ENCODE results near the gene ZNF789.

The ZNF789 gene

DNA sequence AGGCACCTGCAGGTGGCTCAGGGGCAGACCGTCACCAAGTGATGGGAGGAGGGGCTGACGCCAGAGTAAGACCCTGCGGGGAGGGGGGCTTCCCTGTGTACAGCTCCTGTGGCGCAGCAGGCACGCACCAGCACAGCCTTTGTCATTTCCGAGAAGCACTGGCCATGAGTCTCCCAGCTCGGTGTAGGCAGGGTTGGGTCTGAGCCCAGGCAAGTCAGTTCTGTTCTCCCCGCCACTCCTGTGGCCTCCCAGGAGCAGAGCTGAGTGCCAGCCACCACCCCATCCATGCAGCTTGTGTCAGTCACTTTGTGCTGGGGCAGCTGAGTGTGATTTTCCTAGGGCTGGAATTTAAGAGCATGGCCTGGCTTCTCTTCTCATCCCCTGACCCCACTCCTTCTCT is 20.8 kb upstream of the ZNF789 start:
- Histone ChIP-seq H4K20me1 (ENCODE audit: insufficient read depth, low read length) (peaks cover 4% of the 10 kb centered on the region; the same call in 1 of the 2 replicates), H3K4me3 (ENCODE audit: low read length) (no peak overlapping the region), H3K36me3 (replicated peaks; ENCODE audit: low read depth, low read length) (peaks cover 63% of the 10 kb centered on the region), H3K9ac (ENCODE audit: low read length) (no peak overlapping the region), H3K79me2 (ENCODE audit: low read length) (peaks cover 3% of the 10 kb centered on the region; the same call in 1 of the 2 replicates), H3K9me3 (ENCODE audit: insufficient read depth, low read length) (no peaks in the 10 kb centered on the region), H3K4me1 (ENCODE audit: low read length) (no peaks in the 10 kb centered on the region), H2AFZ (ENCODE audit: low read depth, low read length) (no peak overlapping the region), H3K4me2 (ENCODE audit: low read length) (no peak overlapping the region), H3K27ac (ENCODE audit: low read length) (no peak overlapping the region), H3K27me3 (ENCODE audit: low read depth, low read length) (no peaks in the 10 kb centered on the region)
- TF ChIP-seq EZH2phosphoT487 (IDR thresholded peaks at IDR 0.05; ENCODE audit: low read depth) = no peak

DNA sequence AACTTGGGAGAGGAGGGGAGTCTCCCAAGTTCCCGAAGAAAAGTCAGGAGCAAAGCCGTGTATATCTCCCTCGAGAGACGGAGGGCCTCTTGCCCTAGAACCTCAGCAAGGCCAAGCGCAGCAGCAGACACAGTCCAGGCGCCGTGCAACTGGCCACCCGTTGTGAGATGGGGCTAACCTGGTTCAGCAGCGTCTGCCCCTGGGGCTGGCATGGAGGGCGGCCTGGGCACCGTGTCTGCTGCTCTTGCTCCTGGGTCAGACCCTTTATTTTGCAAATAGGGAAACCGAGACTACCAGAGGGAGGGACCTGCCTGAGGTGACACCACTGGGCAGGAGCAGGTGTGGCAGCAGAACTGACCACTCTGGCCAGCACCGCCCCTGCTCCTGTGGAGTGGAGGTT is 20.1 kb upstream of the ZNF789 start:
- Histone ChIP-seq H3K4me1 (ENCODE audit: low read length) (no peaks in the 10 kb centered on the region), H3K27me3 (ENCODE audit: low read depth, low read length) (no peaks in the 10 kb centered on the region), H3K79me2 (ENCODE audit: low read length) (peaks cover 3% of the 10 kb centered on the region; the same call in 1 of the 2 replicates), H3K4me2 (ENCODE audit: low read length) (no peak overlapping the region), H3K9ac (ENCODE audit: low read length) (no peak overlapping the region), H3K27ac (ENCODE audit: low read length) (no peak overlapping the region), H3K9me3 (ENCODE audit: insufficient read depth, low read length) (no peaks in the 10 kb centered on the region), H4K20me1 (ENCODE audit: insufficient read depth, low read length) (peaks cover 4% of the 10 kb centered on the region; the same call in 1 of the 2 replicates), H2AFZ (ENCODE audit: low read depth, low read length) (no peak overlapping the region), H3K36me3 (replicated peaks; ENCODE audit: low read depth, low read length) (peaks cover 69% of the 10 kb centered on the region), H3K4me3 (ENCODE audit: low read length) (no peak overlapping the region)
- no peak for TF ChIP-seq EZH2phosphoT487 (IDR thresholded peaks at IDR 0.05; ENCODE audit: low read depth)
- TF ChIP-seq, protein P1, sequence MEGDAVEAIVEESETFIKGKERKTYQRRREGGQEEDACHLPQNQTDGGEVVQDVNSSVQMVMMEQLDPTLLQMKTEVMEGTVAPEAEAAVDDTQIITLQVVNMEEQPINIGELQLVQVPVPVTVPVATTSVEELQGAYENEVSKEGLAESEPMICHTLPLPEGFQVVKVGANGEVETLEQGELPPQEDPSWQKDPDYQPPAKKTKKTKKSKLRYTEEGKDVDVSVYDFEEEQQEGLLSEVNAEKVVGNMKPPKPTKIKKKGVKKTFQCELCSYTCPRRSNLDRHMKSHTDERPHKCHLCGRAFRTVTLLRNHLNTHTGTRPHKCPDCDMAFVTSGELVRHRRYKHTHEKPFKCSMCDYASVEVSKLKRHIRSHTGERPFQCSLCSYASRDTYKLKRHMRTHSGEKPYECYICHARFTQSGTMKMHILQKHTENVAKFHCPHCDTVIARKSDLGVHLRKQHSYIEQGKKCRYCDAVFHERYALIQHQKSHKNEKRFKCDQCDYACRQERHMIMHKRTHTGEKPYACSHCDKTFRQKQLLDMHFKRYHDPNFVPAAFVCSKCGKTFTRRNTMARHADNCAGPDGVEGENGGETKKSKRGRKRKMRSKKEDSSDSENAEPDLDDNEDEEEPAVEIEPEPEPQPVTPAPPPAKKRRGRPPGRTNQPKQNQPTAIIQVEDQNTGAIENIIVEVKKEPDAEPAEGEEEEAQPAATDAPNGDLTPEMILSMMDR (IDR thresholded peaks at IDR 0.05; ENCODE audit: low read depth, low read length) = no peak

DNA sequence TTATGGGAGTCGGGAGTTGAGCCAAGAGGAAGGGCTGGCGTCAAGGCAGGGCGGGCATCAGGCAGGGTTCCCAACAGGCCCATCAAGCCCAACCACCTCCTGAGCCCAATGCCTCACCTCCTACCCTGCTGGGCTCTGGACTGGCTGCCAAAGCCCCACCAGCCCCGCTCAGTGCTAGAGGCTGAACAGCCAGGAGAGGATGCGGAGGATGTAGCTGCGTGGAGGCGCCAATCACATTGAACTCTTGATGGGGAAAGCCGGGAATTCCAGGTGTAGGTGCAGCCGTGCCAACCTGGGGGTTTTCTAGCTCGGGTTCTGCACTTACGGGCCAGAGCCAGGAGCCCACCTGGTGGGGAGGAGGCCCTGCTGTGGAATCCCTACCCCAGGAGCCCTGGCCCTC is 19.6 kb upstream of the ZNF789 start:
- Histone ChIP-seq H3K79me2 (ENCODE audit: low read length) (peaks cover 8% of the 10 kb centered on the region; the same call in 1 of the 2 replicates), H3K4me2 (ENCODE audit: low read length) (no peak overlapping the region)

DNA sequence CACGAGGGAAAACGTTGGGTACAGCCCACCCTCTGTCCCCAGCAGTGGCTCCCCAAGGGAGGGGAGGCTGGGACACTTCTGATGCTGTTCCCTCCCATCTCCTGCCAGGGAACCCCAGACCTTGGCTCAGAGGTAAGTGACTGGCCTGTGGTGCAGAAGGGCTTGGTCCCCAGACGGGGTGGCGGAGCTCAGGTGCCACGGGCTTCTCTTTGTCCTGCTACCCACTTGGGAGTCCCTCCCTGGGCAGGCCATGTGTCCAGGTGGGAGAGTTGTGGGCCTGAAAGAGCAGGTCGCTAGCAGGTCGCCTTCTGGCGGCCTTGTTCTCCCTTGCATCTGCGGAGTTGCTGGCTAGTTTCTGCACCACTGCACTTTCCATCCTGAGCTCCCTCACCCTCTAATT is 16.8 kb upstream of the ZNF789 start:
- Histone ChIP-seq H3K4me1 (ENCODE audit: low read length) (no peaks in the 10 kb centered on the region), H3K79me2 (ENCODE audit: low read length) (peaks cover 33% of the 10 kb centered on the region), H3K4me3 (ENCODE audit: low read length) (no peak overlapping the region), H3K27ac (ENCODE audit: low read length) (no peak overlapping the region), H4K20me1 (ENCODE audit: insufficient read depth, low read length) (peaks cover 15% of the 10 kb centered on the region), H3K27me3 (ENCODE audit: low read depth, low read length) (no peaks in the 10 kb centered on the region), H3K9me3 (ENCODE audit: insufficient read depth, low read length) (no peaks in the 10 kb centered on the region), H3K9ac (ENCODE audit: low read length) (no peak overlapping the region), H3K4me2 (ENCODE audit: low read length) (no peak overlapping the region), H3K36me3 (replicated peaks; ENCODE audit: low read depth, low read length) (peaks cover 70% of the 10 kb centered on the region), H2AFZ (ENCODE audit: low read depth, low read length) (no peak overlapping the region)
- TF ChIP-seq EZH2phosphoT487 (IDR thresholded peaks at IDR 0.05; ENCODE audit: low read depth) = no peak
- TF ChIP-seq, protein P1 (IDR thresholded peaks at IDR 0.05; ENCODE audit: low read depth, low read length) = no peak

More for the DNA sequence above, 19.6 kb upstream of the ZNF789 start:
- H3K27me3 ChIP-seq (ENCODE audit: low read depth, low read length) = no peaks in the 10 kb centered on the region
- H3K27ac ChIP-seq (ENCODE audit: low read length) = no peak overlapping the region
- H3K36me3 ChIP-seq (replicated peaks; ENCODE audit: low read depth, low read length) = peaks cover 72% of the 10 kb centered on the region
- no peaks in the 10 kb centered on the region for H3K9me3 ChIP-seq (ENCODE audit: insufficient read depth, low read length)
- no peaks in the 10 kb centered on the region for H3K4me1 ChIP-seq (ENCODE audit: low read length)
- no peak overlapping the region for H2AFZ ChIP-seq (ENCODE audit: low read depth, low read length)
- peaks cover 4% of the 10 kb centered on the region; the same call in 1 of the 2 replicates for H4K20me1 ChIP-seq (ENCODE audit: insufficient read depth, low read length)
- H3K9ac ChIP-seq (ENCODE audit: low read length) = no peak overlapping the region
- H3K4me3 ChIP-seq (ENCODE audit: low read length) = no peak overlapping the region
- TF ChIP-seq, protein P1 (IDR thresholded peaks at IDR 0.05; ENCODE audit: low read depth, low read length) = no peak
- no peak for TF ChIP-seq EZH2phosphoT487 (IDR thresholded peaks at IDR 0.05; ENCODE audit: low read depth)

Measured in OCI-LY3 (cell line).